ENCODE results near the gene B4GALT4.

Gene B4GALT4

GRCh38 chr3:119240591-119241434, at the start of gene B4GALT4:
B4GALT4 (minus strand) TSS chr3:119240878; CDS start chr3:119230099, 10,779 bp downstream.
- Histone ChIP-seq H3K4me1 (peaks cover 0 to 26% (median 11%) of the 10 kb centered on the region in 4 donors), H3K36me3 (peaks cover 0 to 5% (median under 1%) of the 10 kb centered on the region in 3 donors), H3K27ac (peak within 1 kb of the TSS; percentile 96 to 97), H3K27me3 (no peaks in the 10 kb centered on the region), H3K4me3 (peak within 1 kb of the TSS; percentile 96 to 99), H3K9me3 (no peaks in the 10 kb centered on the region)
- DNase-seq, result peak; percentile 86 to 93
- TF ChIP-seq CTCF (IDR thresholded peaks at IDR 0.05), result no peak
- intact Hi-C loops (cut with DNase I; ENCODE audit: low total_unique reads), result no loop called here

GRCh38 chr3:119289404-119289770, 48.7 kb upstream of the B4GALT4 start:
- H3K27ac ChIP-seq, result no peak overlapping the region
- intact Hi-C loops (cut with DNase I; ENCODE audit: low total_unique reads), result no loop called here
- peaks cover 0 to 10% of the 10 kb centered on the region in 2 donors for H3K27me3 ChIP-seq
- H3K4me1 ChIP-seq, result peaks cover 0 to 8% (median 4%) of the 10 kb centered on the region in 4 donors
- TF ChIP-seq CTCF (IDR thresholded peaks at IDR 0.05), result no peak
- peaks cover 0 to 10% (median 0%) of the 10 kb centered on the region in 3 donors for H3K9me3 ChIP-seq
- H3K36me3 ChIP-seq, result no peaks in the 10 kb centered on the region
- no peak for DNase-seq
- H3K4me3 ChIP-seq, result no peak overlapping the region

GRCh38 chr3:119288669-119289403, 48.2 kb upstream of the B4GALT4 start:
- H3K4me3 ChIP-seq, result no peak overlapping the region
- H3K36me3 ChIP-seq, result no peaks in the 10 kb centered on the region
- DNase-seq, result no peak
- intact Hi-C loops (cut with DNase I; ENCODE audit: low total_unique reads), result no loop called here
- TF ChIP-seq CTCF (IDR thresholded peaks at IDR 0.05), result no peak
- H3K27ac ChIP-seq, result no peak overlapping the region
- peaks cover 0 to 8% (median 4%) of the 10 kb centered on the region in 4 donors for H3K4me1 ChIP-seq
- peaks cover 0 to 10% of the 10 kb centered on the region in 2 donors for H3K27me3 ChIP-seq
- H3K9me3 ChIP-seq, result peaks cover 0 to 10% (median 0%) of the 10 kb centered on the region in 3 donors

GRCh38 chr3:119279584-119280243, 39.0 kb upstream of the B4GALT4 start:
- H3K4me1 ChIP-seq, result peaks cover 0 to 7% (median 0%) of the 10 kb centered on the region in 4 donors
- DNase-seq, result no peak
- H3K27me3 ChIP-seq, result no peaks in the 10 kb centered on the region
- H3K4me3 ChIP-seq, result no peak overlapping the region
- peak overlapping the region; percentile 29 to 30 for H3K27ac ChIP-seq
- TF ChIP-seq CTCF (IDR thresholded peaks at IDR 0.05), result no peak
- intact Hi-C loops (cut with DNase I; ENCODE audit: low total_unique reads), result no loop called here
- H3K36me3 ChIP-seq, result no peaks in the 10 kb centered on the region
- H3K9me3 ChIP-seq, result peaks cover 0 to 6% (median 0%) of the 10 kb centered on the region in 3 donors

GRCh38 chr3:119279101-119279554, 38.5 kb upstream of the B4GALT4 start:
- H3K27ac ChIP-seq, result peak overlapping the region; percentile 29 to 30
- intact Hi-C loops (cut with DNase I; ENCODE audit: low total_unique reads), result no loop called here
- no peak for TF ChIP-seq CTCF (IDR thresholded peaks at IDR 0.05)
- H3K36me3 ChIP-seq, result no peaks in the 10 kb centered on the region
- peak; percentile 58 to 83 for DNase-seq
- no peak overlapping the region for H3K4me3 ChIP-seq
- H3K27me3 ChIP-seq, result no peaks in the 10 kb centered on the region
- H3K9me3 ChIP-seq, result peaks cover 0 to 6% (median 0%) of the 10 kb centered on the region in 3 donors
- H3K4me1 ChIP-seq, result peaks cover 0 to 7% (median 0%) of the 10 kb centered on the region in 4 donors
